HL-60/S4 (cell line): ENCODE measurements around the gene HRH2.

Source experiments
- in situ Hi-C: fragments of 300-500 bp; cut with MboI; formaldehyde crosslinking; loops from 2 replicates; pipeline ENCODE4 v1.14.3; 2022; ENCODE audit warnings: low sequenced_read_pairs

Gene HRH2

DNA sequence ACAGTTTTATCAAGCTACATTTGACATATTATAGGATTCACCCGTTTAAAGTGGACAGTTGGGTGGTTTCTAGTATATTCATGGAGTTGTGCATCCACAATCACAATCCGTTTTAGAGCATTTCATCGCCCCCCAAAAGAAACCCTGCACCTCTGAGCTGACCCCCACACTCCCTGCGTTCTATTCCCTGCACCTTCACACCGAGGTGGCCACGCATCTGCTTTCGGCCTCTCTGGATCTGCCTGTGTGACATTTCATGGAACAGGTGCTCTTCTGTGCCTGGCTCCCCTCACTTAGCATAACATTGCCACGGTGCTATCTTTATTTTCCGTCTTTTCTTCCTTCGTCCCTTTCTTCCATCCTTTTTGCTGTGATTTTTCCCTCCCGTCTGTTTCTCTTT lies 32.7 kb downstream of the HRH2 start:
- in situ Hi-C loops, result no loop called here

DNA sequence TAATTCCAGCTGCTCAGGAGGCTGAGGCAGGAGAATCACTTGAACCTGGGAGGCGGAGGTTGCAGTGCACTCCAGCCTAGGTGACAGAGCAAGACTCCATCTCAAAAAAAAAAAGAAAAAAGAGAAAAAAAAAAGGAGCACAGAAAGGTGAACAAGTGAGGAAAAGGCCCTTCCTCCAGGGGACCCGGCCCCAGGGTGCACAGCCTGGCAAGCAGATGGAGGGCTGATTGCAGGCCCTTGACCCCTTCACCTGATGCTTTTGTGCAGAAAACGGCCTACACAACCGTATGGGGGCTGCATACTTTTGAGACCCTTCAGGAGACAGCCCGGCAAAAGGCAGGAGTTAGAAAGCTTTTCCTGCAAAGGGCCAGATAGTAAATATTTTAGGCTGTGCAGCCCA lies 33.9 kb downstream of the HRH2 start:
- in situ Hi-C loops, result no loop called here

GRCh38 chr5:175692235-175692995 lies 34.5 kb downstream of the HRH2 start:
- in situ Hi-C loops, result no loop called here

- in situ Hi-C loops, result no loop called here
Observed at GRCh38 chr5:175692996-175693710, 35.3 kb downstream of the HRH2 start.

GRCh38 chr5:175693741-175694140 lies 35.9 kb downstream of the HRH2 start:
- in situ Hi-C loops, result no loop called here

GRCh38 chr5:175694371-175695160 lies 36.7 kb downstream of the HRH2 start:
- in situ Hi-C loops, result loop anchor here (5.0 kb wide), 1 partner anchor 157 kb away; no protein-coding TSS in a partner anchor

DNA sequence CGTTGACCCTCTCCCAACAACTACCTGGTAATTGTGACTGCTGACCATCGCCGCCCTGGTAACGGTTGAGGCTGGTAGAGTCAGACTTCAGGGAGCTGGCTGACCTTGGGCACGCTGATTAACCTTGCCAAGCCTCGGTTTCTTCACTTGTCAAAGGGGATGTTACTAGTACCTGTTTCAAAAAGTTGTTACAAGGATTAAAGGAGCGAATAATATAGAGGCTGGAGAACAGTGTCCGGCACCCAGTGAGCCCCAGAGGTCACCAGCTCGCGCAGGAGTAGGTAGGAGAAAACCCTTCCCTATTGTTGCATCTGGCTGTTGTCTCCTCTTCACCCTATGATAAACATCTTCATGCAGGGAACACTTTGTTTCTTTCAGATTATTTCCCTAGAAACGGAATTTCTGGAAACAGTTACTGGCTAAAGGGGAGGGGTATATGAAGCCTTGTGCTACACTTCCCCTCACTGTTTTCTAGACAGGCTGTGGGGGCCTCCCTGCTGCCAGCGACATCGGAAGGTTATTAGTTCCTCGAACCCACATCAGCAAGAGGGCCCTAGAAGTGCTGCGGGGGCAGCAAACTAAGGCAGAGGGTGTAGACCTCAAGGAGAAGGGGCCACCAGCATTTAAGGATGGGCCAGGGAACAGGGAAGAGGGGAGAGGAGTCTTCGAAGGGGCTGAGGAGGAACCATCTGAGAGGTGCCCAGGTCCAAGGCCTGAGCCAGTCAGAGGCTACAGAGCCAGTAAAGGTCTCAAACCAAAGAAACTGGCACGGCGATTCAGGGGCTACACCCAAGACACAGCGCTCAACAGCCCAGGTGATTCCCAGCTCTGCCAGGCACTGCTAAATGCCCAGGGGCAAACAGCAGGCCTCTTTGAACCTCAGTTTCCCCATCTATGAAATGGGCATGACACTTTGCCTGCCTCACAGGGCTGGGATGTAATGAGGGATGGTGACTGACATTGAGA lies 37.6 kb downstream of the HRH2 start:
- in situ Hi-C loops, result loop anchor here (5.0 kb wide), 1 partner anchor 158 kb away; no protein-coding TSS in a partner anchor

DNA sequence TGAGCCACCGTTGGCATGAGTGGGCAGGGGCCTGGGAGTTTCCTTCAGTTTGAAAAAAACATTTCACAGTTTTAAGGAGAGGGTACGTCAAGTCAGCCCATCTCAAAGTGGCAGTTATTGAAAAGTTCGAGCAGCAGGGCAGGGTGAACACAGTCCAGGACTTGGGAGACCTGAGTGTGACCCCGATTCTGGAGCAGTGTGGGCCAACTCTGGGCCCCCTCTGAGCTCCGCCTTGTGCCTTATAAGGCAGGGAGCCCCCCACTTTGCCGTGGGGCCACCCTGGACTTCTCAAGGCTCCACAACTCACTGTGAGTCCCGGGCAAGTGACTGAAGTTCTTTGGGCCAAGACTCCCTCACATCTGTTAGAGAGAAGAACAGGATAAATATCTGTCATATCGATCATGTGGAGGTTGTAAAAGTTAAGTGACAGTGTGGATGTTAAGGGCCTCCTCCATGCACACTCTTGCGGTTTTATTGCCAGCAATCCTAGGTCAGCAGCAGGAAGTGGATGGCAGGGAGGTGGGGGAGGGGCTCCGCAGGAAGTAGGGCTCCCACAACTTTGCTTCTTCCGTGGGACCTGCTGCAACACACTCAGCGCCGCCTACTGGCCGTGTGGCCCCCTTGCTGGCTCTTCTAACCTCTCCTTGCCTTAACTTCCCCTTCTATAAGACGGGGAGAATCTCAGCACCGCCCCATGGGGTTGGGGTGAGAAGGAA lies 38.4 kb downstream of the HRH2 start:
- in situ Hi-C loops, result loop anchor here (5.0 kb wide), 1 partner anchor 159 kb away; no protein-coding TSS in a partner anchor

DNA sequence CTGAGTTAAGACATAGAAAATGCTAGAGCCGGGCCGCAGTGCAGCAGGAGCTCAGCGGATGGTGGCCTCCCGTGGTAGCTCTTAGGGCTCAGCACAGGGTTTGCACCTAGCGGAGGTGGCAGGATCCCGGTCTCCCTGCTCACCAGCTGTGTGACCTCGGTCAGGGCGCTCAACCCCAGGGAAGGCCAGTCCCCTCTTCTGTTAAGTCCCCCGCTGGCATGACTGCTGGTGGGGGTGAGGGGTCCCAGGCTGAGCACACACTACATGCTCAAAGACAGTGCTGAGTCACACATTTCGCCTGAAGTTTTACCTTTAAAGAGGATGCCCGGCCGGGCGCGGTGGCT lies 39.0 kb downstream of the HRH2 start:
- in situ Hi-C loops, result loop anchor here (5.0 kb wide), 1 partner anchor 160 kb away; no protein-coding TSS in a partner anchor

- in situ Hi-C loops, result loop anchor here (5.0 kb wide), 1 partner anchor 161 kb away; no protein-coding TSS in a partner anchor
Observed at GRCh38 chr5:175697846-175698245, 40.0 kb downstream of the HRH2 start.

GRCh38 chr5:175698401-175699115 lies 40.7 kb downstream of the HRH2 start:
- in situ Hi-C loops, result loop anchor here (5.0 kb wide), 1 partner anchor 161 kb away; no protein-coding TSS in a partner anchor

DNA sequence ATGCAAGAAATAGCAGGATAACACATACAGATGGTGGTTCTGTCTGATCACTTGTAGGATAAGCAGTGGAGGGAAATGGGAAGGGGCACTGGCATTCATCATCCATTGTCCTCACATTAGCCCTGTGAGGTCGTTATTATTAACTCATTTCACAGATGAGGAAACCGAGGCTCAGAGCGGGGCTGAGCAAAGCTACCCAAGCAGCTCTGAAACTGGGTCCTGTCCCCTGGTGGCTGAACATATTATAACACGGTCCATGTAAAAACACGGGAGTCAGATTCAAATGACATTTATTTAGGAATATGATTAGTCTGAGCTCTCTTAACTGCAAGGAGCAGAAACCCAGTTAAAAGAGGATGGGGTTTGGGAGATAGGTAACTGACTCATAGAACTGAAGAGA lies 43.1 kb downstream of the HRH2 start:
- in situ Hi-C loops, result no loop called here

- in situ Hi-C loops, result no loop called here
Observed at GRCh38 chr5:175701797-175702196, 43.9 kb downstream of the HRH2 start.

GRCh38 chr5:175706499-175706898 lies 48.6 kb downstream of the HRH2 start:
- in situ Hi-C loops, result no loop called here

DNA sequence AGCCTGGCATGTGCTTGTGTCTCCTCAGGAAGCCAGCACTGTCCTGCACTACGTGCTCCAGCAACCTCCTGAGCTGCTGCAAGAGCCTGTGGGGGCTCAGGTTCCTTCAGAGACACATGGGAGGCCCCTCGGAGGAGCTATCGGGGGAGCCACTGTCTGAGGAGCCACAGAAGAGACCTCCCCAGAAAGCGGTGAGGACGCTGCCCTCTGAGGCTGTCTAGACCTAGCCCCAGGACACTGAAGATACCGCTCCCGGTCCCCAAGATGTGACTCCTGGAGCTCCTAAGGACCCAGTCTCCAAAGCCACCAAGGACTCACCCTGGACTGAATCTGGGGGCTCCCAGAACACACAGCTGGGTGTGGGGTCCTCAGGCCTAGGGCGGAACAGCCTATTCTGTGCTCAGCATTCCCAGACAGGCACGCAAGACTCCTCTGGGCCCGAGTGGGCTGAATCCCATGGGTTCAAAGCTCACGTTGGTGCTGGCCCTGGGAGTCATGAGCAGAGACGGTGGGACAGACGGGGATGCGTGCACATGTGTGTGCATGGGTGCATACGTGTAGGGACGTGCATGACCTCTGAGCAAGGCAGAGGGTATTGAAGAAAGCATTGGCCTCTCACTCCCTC lies 50.0 kb downstream of the HRH2 start:
- in situ Hi-C loops, result no loop called here

DNA sequence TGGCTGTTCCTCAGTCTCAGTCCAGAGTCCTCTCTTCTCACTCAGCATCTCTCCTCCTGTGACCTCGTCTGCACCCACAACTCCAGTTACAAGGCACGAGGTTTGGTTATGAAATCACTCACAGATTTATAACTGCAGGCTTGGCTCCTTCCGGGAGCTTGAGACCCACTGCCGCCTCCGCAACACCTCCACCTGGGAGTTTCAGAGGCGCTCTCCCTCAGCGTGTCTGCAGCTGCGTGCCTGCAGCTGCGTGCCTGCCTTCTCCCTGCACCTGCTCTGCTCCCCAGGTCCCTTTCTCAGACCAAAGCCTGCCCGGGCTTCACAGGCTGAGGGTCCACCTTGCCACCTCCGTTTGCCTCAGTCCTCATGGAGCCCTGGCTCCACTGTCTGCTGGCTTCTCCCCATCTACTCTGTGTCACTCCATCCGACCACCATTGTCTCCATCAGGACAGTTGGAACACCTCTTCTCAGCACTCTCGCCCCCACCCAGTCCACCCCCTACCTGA lies 51.5 kb downstream of the HRH2 start:
- in situ Hi-C loops, result no loop called here

DNA sequence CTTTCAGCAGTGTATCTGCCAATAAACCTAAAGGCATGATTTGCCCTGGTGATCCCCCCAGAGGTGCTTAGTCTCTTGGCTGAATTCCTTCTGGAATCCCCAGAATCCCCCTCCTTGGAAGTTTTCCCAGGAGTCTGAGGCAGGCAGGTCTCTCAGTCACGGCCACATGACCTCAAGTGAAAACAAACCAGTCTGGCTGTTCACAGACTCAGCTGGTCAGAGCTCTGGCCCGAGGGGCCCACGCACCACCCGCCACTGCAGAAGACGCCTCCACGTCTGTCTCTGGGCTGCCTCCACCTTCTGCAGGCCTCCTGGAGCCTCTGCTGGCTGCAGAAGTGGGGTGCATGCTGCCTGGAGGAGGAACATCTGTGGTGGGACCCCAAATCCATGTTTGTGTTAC lies 52.5 kb downstream of the HRH2 start:
- in situ Hi-C loops, result no loop called here

DNA sequence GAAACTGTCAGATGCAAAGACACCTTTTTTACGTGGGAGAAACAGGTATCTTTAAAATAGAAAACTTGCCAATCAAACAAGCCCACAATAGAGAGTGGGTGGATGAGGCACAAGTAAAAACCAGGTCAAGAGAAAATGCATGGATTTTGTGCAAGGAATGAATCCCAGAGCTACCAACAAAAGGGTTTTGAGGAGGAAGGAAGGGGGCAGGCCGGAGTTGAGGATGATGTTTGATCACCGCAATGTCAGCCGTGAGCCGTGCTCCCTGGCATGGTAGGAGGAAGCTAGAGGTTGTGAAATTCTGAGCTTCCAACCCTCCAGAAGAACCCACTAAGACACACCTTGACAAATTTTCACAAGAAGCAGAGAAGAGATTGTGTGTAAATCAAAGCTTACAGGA lies 53.2 kb downstream of the HRH2 start:
- in situ Hi-C loops, result no loop called here
